Measurements from ENCODE around the gene SPDYE2.
"Not testable (repeated sequence)": the region's sequence is repeated elsewhere in the genome, so short reads cannot be mapped to it uniquely, and the experiment has no call there.

The SPDYE2 gene, protein sequence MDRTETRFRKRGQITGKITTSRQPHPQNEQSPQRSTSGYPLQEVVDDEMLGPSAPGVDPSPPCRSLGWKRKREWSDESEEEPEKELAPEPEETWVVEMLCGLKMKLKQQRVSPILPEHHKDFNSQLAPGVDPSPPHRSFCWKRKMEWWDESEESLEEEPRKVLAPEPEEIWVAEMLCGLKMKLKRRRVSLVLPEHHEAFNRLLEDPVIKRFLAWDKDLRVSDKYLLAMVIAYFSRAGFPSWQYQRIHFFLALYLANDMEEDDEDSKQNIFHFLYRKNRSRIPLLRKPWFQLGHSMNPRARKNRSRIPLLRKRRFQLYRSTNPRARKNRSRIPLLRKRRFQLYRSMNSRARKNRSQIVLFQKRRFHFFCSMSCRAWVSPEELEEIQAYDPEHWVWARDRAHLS

DNA sequence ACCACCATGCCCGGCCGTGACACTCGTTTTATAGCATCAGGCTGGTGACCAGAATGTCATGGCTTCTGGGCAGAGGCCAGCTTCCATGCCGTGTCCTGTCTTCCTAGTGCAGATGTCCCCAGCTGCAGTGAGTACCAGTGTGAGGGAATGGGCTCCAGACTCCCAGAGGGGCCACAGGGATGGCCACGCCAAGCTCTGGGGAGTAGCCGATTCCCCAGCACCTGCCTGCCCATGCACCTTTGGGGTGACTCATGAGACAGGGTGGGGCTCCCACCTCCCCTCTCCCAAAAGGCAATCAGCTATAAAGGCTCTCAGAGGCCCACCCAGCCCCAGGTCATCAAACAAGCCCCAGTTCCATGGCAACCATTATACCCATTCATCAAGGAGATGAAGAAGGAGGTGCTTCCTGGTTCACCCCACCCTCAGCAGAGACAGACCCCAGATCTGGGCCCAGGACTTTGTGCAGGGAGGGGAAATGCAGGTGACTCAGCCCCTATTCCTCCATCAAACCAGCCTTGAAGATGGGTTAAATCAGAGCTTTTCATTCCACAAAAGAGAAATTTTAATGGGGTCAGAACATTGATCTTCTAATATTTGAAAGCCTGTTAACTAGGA lies at the start of gene SPDYE2:
Gene SPDYE2 (plus strand): TSS at position 419 of the 615 bp plus-strand sequence. CDS start 2,030 bp downstream, outside the sequence.
- not testable (repeated sequence) for DNase-seq (ENCODE audit: low read depth in 2 of 2)

DNA sequence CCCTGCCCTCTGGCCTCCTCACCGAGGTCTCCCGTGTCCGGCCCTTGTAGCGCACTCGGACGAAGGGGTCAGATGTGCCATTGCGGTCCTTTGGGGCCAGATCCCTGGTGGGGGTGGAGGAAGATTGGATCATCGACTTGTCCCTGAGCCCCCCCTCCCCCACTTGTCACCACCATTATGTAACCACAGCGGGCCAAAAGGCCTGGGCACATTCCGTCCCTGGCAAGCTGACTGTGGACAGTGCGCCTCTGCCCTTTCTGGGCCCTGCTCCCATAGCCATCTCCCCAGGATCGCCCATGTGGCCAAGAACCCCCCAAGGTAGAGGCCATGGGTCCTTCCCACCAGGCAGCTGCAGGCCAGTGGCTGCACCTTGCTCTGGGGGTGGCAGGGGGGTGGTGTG lies 47.9 kb upstream of the SPDYE2 start:
- DNase-seq (ENCODE audit: low read depth in 2 of 2) = not testable (repeated sequence)

- DNase-seq (ENCODE audit: low read depth in 2 of 2) = not testable (repeated sequence)
These were observed 45.5 kb upstream of the SPDYE2 start for GRCh38 chr7:102505298-102506185.

- not testable (repeated sequence) for DNase-seq (ENCODE audit: low read depth in 2 of 2)
These were observed 43.5 kb upstream of the SPDYE2 start for GRCh38 chr7:102507410-102508088.

DNA sequence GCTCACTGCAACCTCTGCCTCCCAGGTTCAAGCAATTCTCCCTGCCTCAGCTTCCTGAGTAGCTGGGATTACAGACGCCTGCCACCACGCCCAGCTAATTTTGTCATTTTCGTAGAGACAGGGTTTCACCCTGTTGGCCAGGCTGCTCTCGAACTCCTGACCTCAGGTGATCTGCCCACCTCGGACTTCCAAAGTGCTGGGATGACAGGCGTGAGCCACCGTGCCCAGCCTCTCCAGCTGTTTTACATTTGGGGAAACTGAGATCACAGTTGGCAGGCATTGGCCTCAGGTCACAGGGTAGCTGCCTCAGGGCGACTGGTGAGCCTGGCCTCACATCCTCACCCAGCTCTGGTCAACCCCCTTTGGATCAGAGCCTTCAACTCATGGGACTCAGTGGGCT lies 40.5 kb upstream of the SPDYE2 start:
- not testable (repeated sequence) for DNase-seq (ENCODE audit: low read depth in 2 of 2)

GRCh38 chr7:102511860-102512522 lies 39.0 kb upstream of the SPDYE2 start:
- DNase-seq (ENCODE audit: low read depth in 2 of 2) = not testable (repeated sequence)

GRCh38 chr7:102512642-102513221 lies 38.3 kb upstream of the SPDYE2 start:
- DNase-seq (ENCODE audit: low read depth in 2 of 2) = not testable (repeated sequence)

DNA sequence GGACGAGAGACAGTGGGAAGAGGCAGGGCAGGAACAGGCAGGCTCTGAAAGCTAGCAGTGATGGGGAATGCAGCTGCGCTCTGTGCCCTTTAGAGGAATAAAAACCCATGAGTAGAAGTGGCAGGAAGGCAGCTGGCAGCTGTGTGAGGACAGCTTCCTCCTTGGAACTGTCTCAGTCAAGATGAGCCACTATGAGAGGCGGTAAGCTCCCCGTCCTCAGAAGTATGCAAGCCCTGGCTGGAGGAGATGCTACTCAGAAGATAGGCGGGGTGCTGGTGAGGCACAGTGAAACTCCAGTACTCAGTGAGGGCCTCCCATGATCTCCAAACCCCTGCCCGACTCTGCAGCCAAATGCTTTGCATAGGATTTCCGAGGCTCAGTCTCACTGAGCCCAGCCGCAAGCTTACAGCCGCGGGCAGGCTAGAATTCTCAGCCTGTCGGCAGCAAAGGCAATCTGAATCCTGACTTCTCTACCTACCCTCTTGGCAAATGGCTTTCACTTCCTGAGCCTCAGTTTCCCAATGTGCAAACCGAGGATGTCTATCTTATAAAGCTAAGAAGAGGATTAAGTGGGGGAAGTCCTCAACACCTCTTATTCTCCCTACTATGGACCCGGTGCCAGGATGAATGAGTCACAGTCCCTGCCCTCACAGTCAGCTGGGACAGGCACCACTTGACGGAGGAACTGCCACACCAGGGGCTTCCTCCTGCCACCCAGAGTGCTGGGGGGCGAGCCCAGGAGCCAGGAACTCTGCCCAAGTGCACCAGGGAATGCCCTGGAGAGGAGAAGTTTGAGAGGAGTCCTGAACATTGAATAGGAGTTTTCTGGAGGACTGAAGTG lies 35.9 kb upstream of the SPDYE2 start:
- not testable (repeated sequence) for DNase-seq (ENCODE audit: low read depth in 2 of 2)

- not testable (repeated sequence) for DNase-seq (ENCODE audit: low read depth in 2 of 2)
These were observed 35.1 kb upstream of the SPDYE2 start for GRCh38 chr7:102515889-102516288.

GRCh38 chr7:102516951-102517350 lies 34.1 kb upstream of the SPDYE2 start:
- not testable (repeated sequence) for DNase-seq (ENCODE audit: low read depth in 2 of 2)

- not testable (repeated sequence) for DNase-seq (ENCODE audit: low read depth in 2 of 2)
These were observed 33.4 kb upstream of the SPDYE2 start, which contains the start of gene RASA4B for GRCh38 chr7:102517550-102518147. TSS of gene RASA4B (minus strand) at chr7:102517777. CDS start at chr7:102517710, 67 bp downstream.

GRCh38 chr7:102520797-102521196 lies 30.2 kb upstream of the SPDYE2 start:
- DNase-seq (ENCODE audit: low read depth in 2 of 2) = not testable (repeated sequence)

GRCh38 chr7:102524803-102525202 lies 26.2 kb upstream of the SPDYE2 start:
- DNase-seq (ENCODE audit: low read depth in 2 of 2) = not testable (repeated sequence)

DNA sequence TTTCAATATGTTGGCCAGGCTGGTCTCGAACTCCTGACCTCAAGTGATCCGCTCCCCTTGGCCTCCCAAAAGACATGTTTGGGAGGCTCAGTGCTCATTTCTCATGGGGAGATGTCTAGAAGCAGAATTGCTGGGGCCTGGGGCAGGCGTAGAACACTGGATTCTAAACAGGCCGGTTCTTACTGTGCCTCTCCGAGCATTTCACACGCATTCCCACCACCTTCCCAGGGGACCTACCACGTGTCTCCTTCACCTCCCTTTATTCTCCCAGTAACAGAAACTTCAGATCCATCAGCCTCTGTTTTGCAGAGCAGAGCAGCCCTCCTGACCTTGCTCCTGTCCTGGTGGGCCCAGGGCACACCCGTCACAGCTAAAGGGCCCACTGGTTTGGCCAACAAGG lies 23.8 kb upstream of the SPDYE2 start:
- DNase-seq (ENCODE audit: low read depth in 2 of 2) = not testable (repeated sequence)

DNA sequence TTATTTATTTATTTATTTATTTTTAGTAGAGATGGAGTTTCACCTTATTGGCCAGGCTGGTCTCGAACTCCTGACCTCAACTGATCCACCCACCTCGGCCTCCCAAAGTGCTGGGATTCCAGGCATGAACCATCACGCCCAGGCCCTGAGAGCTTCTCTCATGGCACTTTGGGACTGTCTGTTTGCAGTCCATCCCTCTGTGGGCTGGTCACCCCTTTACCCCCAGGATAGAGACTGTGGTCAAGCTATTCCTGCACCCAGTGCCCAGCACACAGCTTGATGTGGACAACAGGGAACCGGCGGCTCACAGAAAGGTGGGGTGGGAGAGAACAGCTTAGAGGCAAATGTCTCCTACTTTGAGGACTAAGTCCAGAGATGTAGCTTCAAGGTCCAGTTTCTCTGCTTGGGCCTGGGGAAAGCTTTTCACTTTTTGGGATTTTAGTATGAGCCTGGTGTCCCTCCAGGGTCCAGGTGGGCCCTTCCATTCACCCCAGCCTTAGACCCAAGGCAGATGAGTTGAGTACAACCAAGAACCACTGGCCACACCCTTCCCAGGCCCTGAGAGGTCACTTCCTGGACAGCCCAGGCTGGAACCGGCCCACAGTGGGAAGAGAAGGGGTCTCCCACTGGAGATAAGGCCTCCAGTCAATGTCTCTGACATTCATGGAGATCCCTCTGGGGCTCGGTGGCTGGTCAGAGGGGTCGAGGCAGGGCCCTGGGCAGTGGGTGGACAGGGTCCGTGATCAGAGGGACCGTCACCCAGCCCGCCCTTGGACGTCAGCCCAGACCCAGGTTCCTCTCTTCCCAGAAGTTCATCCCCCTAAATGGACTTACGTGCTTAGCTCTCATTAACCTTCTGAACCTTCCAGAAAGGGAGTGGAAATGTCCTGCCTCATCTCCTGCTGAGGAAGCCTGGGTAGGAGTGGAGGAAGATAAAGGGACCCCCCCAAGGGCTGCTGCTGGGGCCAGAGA lies 22.9 kb upstream of the SPDYE2 start:
- DNase-seq (ENCODE audit: low read depth in 2 of 2) = not testable (repeated sequence)

- not testable (repeated sequence) for DNase-seq (ENCODE audit: low read depth in 2 of 2)
These were observed 19.4 kb upstream of the SPDYE2 start for GRCh38 chr7:102531583-102531982.

DNA sequence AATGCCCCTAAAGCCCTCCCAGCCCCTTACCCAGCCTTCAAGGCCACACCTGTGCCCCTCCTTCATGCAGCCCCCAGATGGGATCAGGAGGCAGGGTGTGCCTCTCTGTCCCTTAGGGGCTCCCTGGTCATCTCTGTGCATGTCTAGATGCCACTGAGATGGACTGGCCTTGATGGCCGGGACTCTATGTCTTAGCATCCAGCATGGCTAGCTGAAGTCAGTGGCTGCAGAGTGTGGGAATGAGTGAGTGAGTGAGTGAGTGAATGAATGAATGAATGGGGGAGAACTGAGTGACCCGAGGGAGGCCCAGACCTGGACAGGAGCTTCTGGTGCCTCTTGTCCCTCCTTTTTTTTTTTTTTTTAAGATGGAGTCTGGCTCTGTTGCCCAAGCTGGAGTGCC lies 18.9 kb upstream of the SPDYE2 start:
- not testable (repeated sequence) for DNase-seq (ENCODE audit: low read depth in 2 of 2)
